ENCODE results near the gene LEMD2. TPM values are rescaled to one million over a fixed set of nuclear protein-coding genes. Genes with fewer than 3 reads are reported as not detected.
A peak's percentile ranks its signal among the peaks of the same experiment; 100 is the strongest.

Gene LEMD2
- total and polyA plus RNA-seq, 9 of the 15 experiments (the other 6 are each of a cell fraction or from before 2014, with no cell fraction given): 0.32 to 46.3 (median 30.8) TPM

DNA sequence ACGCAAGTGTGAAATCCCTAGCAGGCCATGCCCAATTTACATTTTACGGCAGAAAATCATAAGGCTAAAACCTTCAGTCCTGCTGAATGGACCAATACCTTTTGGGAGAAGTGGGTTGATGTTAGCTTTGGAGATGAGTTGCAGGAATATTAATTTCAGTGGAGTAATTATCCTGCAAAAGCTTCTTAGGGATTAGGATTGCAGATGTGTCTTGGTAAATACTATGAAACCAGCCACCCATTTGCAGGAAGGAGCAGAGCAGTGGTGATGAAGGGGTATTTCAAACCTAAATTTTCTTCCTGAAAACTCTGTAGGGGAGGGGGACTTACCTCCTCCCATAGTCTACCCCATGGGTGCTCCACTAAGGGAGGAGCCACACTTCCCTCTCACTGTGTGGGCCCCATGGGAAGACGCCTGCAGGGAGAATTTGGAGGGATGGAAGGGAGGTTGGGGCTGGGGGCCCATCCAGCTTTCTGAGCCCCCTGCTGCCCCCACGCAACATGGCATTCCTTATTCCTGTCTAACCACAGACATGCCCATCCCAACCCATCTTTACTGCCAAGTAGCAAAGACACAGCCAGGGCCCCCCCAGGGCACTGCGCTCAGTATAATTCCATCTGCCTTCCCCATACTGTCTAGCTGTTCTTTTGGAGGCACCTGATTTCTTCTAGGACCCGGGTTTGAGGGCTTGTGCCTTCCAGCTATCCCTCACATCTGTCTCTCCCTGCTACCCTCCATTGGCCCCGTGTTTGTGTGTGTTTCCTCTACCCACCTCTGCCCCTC is 62.8 kb downstream of the LEMD2 start:
- no peak for FAIRE-seq
- ChIA-PET CTCF (ENCODE audit: low intra/inter-chr PET ratio) (no interaction called here), POLR2A (interaction anchor here (0.5 to 1.4 kb wide), 4 partner anchors 12 to 305 kb away, joined by 3 to 5 read pairs (median 4); partner anchors contain the start of gene UQCC2)
- BruUV-seq (replicated peaks): no TSS peak
- 1% methylated on average over 7 of the region's 7 CpGs for WGBS (ENCODE audit: insufficient coverage, low coverage, missing lambda C conversion rate)
- no peak for DNase-seq (ENCODE audit: extremely low read depth in 1 of 4, low spot score in 3 of 4)
- in situ Hi-C loops (cut with MboI): no loop called here
- no peaks in the 10 kb centered on the region for H3K9me1 ChIP-seq (ENCODE audit: control insufficient read depth, insufficient read depth, low read length)
- H3K4me2 ChIP-seq (ENCODE audit: insufficient read depth, low read length): no peak overlapping the region
- no peaks in the 10 kb centered on the region for H3K36me3 ChIP-seq (ENCODE audit: control insufficient read depth, insufficient read depth, low read length)
- peak overlapping the region in 1 of 2 experiments; percentile 59; a peak in 1 of 4 replicates for H3K9ac ChIP-seq (ENCODE audit: insufficient read depth in 1 of 2, low read depth in 2 of 2, low read length in 2 of 2)
- no peaks in the 10 kb centered on the region for H3K9me3 ChIP-seq (replicated peaks; ENCODE audit: control insufficient read depth, insufficient read depth, low read depth, low read length)
- H3K79me2 ChIP-seq (ENCODE audit: control insufficient read depth, insufficient read depth, low read length): no peaks in the 10 kb centered on the region
- intact Hi-C loops (cut with micrococcal nuclease): no loop called here
- H3K4me1 ChIP-seq (replicated peaks in 1 of 2; ENCODE audit: control insufficient read depth in 2 of 2, insufficient read depth in 2 of 2, low read length in 2 of 2): peaks cover 4 to 6% of the 10 kb centered on the region in 2 experiments; a peak in 3 of 5 replicates
- H2AFZ ChIP-seq (ENCODE audit: low read depth, low read length): no peak overlapping the region
- no peak for TF ChIP-seq HSF4 (CRISPR knock-in tag; IDR thresholded peaks at IDR 0.05; ENCODE audit: borderline replicate concordance)
- TF ChIP-seq RBM25 (IDR thresholded peaks at IDR 0.05; ENCODE audit: low read depth, low read length, severe bottlenecking): no peak
- no peak for TF ChIP-seq NUFIP1 (IDR thresholded peaks at IDR 0.05; ENCODE audit: partially characterized antibody)
- TF ChIP-seq ZBTB1 (CRISPR knock-in tag; IDR thresholded peaks at IDR 0.05; ENCODE audit: borderline replicate concordance, low read depth): no peak
- TF ChIP-seq NFYB (IDR thresholded peaks at IDR 0.05; ENCODE audit: extremely low read depth, insufficient read length): no peak
- no peak for TF ChIP-seq ZNF444 (CRISPR knock-in tag; IDR thresholded peaks at IDR 0.05)
- TF ChIP-seq ZNF280B (CRISPR knock-in tag; IDR thresholded peaks at IDR 0.05): no peak
- no peak for TF ChIP-seq PKNOX1 (IDR thresholded peaks at IDR 0.05)
- TF ChIP-seq PTRF (tag; IDR thresholded peaks at IDR 0.05): no peak
- no peak for TF ChIP-seq SRSF1 (IDR thresholded peaks at IDR 0.05; ENCODE audit: low read depth, low read length)
- TF ChIP-seq HMG20B (CRISPR knock-in tag; IDR thresholded peaks at IDR 0.05): no peak
- no peak for TF ChIP-seq ZEB2 (IDR thresholded peaks at IDR 0.05)
- TF ChIP-seq ZNF12 (CRISPR knock-in tag; IDR thresholded peaks at IDR 0.05): no peak
- TF ChIP-seq L3MBTL2 (IDR thresholded peaks at IDR 0.05): no peak
- TF ChIP-seq ZNF23 (CRISPR knock-in tag; IDR thresholded peaks at IDR 0.05): no peak
- TF ChIP-seq PHF21A (IDR thresholded peaks at IDR 0.05; ENCODE audit: borderline replicate concordance, low read depth): no peak
- ATAC-seq: no peak
- peaks cover 14% of the 10 kb centered on the region; the same call in 1 of the 2 replicates for H4K20me1 ChIP-seq (replicated peaks; ENCODE audit: control insufficient read depth, insufficient read depth, low read length)
- peaks cover 66 to 90% of the 10 kb centered on the region in 2 experiments for H3K27me3 ChIP-seq (ENCODE audit: control insufficient read depth in 2 of 2, insufficient read depth in 2 of 2, low read length in 2 of 2)
- no peak overlapping the region for H3K27ac ChIP-seq (ENCODE audit: extremely low read depth, low read depth, low read length)
- H3K4me3 ChIP-seq: no peak overlapping the region

All from K562 (cell line).